Measurements from ENCODE around the gene RNF128. TPM values are rescaled to one million over a fixed set of nuclear protein-coding genes. Genes with fewer than 3 reads are reported as not detected.
"Not testable (repeated sequence)": the region's sequence is repeated elsewhere in the genome, so short reads cannot be mapped to it uniquely, and the experiment has no call there.

RNF128 gene
- total RNA-seq, 2 donors from 2014 or later: 0.55 to 0.78 TPM

DNA sequence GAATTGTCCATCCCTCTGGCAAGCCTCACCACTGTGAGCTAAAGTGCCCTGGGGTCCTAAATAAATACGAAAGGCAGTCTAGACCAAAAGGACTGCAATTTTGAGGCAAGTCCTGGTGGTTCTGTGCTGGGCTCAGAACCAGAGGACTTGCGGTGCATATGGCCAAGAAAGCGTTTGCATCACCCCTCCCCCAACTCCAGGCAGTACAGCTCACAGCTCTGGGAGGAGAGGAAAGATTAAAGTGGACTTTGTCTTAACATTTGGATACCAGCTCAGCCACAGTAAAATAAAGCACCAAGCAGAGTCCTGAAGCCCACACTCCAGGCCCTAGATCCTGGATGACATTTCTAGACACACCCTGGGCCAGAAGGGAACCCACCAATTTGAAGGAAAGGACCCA, 24.9 kb downstream of the RNF128 start:
- no peak for DNase-seq (ENCODE audit: low spot score)
- H3K9me3 ChIP-seq: peaks cover 4 to 11% of the 10 kb centered on the region in 2 donors
- no peak overlapping the region for H3K27ac ChIP-seq
- H3K4me3 ChIP-seq: no peak overlapping the region
- TF ChIP-seq, protein P1, sequence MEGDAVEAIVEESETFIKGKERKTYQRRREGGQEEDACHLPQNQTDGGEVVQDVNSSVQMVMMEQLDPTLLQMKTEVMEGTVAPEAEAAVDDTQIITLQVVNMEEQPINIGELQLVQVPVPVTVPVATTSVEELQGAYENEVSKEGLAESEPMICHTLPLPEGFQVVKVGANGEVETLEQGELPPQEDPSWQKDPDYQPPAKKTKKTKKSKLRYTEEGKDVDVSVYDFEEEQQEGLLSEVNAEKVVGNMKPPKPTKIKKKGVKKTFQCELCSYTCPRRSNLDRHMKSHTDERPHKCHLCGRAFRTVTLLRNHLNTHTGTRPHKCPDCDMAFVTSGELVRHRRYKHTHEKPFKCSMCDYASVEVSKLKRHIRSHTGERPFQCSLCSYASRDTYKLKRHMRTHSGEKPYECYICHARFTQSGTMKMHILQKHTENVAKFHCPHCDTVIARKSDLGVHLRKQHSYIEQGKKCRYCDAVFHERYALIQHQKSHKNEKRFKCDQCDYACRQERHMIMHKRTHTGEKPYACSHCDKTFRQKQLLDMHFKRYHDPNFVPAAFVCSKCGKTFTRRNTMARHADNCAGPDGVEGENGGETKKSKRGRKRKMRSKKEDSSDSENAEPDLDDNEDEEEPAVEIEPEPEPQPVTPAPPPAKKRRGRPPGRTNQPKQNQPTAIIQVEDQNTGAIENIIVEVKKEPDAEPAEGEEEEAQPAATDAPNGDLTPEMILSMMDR (IDR thresholded peaks at IDR 0.05): no peak
- no peaks in the 10 kb centered on the region for H3K4me1 ChIP-seq
- no peaks in the 10 kb centered on the region for H3K27me3 ChIP-seq
- no peaks in the 10 kb centered on the region for H3K36me3 ChIP-seq

DNA sequence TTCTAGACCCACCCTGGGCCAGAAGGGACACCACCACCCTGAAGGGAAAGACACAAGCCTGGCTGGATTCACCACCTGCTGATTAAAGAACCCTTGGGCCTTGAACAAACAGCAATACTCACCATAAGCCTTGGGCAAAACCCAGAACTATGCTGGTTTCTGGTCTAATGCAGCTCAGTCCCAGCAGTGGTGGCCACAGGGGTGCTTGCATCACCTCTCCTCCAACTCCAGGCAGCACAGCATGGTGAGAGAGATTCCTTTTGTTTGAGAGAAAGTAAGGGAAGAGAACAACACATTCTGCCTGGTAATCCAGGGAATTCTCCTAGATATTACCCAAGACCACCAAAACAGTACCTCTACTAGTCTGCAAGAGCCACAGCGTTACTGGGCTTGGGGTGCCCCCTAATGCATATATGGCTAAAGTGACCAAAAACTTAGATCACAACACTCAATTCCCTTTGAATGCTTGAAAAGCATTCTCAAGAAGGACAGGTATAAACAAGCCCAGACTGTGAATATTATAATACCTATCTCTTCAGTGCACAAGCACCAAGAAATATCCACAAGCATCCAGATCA, 25.7 kb downstream of the RNF128 start:
- no peak overlapping the region for H3K4me3 ChIP-seq
- H3K27me3 ChIP-seq: no peaks in the 10 kb centered on the region
- H3K27ac ChIP-seq: no peak overlapping the region
- H3K4me1 ChIP-seq: no peaks in the 10 kb centered on the region
- H3K9me3 ChIP-seq: peaks cover 4 to 11% of the 10 kb centered on the region in 2 donors
- TF ChIP-seq, protein P1 (IDR thresholded peaks at IDR 0.05): no peak
- H3K36me3 ChIP-seq: no peaks in the 10 kb centered on the region
- no peak for DNase-seq (ENCODE audit: low spot score)

DNA sequence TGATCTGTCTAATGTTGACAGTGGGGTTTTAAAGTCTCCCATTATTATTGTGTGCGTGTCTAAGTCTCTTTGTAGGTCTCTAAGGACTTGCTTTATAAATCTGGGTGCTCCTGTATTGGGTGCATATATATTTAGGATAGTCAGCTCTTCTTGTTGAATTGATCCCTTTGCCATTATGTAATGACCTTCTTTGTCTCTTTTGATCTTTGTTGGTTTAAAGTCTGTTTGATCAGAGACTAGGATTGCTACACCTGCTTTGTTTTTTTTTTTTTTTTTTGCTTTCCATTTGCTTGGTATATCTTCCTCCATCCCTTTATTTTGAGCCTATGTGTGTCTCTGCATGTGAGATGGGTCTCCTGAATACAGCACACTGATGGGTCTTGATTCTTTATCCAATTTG, 42.8 kb downstream of the RNF128 start:
- not testable (repeated sequence) for H3K4me3 ChIP-seq; H3K9me3 ChIP-seq; H3K27ac ChIP-seq; H3K27me3 ChIP-seq; DNase-seq (ENCODE audit: low spot score); H3K36me3 ChIP-seq; H3K4me1 ChIP-seq

DNA sequence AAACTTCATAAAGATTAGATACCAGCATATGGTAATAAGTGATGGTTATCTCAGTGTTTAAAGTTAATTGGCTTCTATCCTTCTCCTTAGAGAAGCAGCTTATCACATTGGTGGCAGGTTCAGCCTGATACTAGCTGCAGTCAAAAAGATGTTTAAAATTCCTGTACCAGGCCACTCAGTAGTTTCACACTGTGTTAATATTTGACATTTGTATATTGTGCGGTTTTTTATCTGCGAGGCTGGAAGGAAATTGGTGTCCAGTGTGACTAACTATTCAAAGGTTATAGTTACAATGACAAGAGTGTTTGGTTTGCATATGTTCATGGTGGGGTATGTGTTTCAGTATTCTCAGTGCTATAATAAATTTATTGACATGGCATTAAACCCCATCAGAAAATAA, 48.5 kb downstream of the RNF128 start:
- Histone ChIP-seq H3K4me3 (no peak overlapping the region), H3K4me1 (no peaks in the 10 kb centered on the region), H3K36me3 (no peaks in the 10 kb centered on the region), H3K27me3 (no peaks in the 10 kb centered on the region), H3K27ac (no peak overlapping the region), H3K9me3 (peaks cover 0 to 2% of the 10 kb centered on the region in 2 donors)
- TF ChIP-seq, protein P1 (IDR thresholded peaks at IDR 0.05): no peak
- no peak for DNase-seq (ENCODE audit: low spot score)

DNA sequence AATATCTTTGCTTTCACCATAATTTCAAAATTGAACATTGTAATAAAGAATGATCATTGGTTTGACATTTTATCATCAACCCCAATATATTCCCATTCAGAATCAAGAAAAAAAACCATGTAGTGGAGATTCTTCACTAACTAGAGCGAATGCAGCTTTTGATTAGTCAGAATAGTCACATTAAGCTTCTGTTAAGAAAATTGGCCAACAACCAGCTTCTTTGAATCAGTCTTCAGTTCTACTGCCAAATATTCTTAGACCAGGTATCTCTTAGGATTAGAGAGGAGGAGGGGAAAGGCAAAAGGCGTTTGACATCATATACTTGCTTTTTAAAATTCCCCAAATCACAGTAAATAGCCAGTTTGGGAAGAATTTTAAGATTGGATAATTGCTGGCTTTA, 53.8 kb downstream of the RNF128 start:
- H3K4me3 ChIP-seq: no peak overlapping the region
- no peaks in the 10 kb centered on the region for H3K27me3 ChIP-seq
- peaks cover 0 to under 1% of the 10 kb centered on the region in 2 donors for H3K9me3 ChIP-seq
- H3K4me1 ChIP-seq: no peaks in the 10 kb centered on the region
- no peaks in the 10 kb centered on the region for H3K36me3 ChIP-seq
- TF ChIP-seq, protein P1 (IDR thresholded peaks at IDR 0.05): no peak
- no peak overlapping the region for H3K27ac ChIP-seq
- DNase-seq (ENCODE audit: low spot score): no peak

DNA sequence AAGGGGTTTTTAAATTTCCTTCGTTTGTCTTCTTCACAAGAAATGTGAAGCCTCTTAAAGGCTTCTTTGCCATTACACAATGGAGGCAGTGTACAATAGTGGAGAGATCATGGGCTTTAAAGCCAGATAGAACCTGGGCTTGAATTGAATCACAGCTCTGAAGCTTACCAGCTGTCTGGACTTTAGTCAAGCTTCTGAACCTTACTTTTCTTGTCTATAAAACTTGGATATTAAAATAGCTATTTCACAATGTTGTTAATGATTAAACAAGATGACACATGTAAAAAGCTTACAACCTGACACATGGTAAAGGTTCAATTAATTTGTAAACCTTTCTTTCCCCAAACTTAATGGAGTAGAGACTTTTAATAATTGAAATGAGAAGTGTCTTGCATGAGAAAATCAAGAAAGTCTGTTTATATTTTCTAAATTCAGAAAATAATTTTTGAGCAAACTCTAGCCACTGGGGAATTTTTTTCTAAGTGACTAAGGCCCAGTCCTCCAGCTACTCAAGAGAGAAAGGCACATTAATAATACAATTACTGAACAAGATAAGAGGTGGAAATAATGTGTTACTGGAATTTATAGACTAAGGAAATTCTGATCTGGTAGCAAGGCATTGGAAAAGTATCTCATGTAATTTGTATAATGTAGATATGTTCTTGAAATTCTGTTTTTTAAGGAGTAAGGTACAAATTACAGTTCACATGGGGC, 54.3 kb downstream of the RNF128 start:
- TF ChIP-seq, protein P1 (IDR thresholded peaks at IDR 0.05): no peak
- no peaks in the 10 kb centered on the region for H3K4me1 ChIP-seq
- H3K9me3 ChIP-seq: peaks cover 0 to 6% of the 10 kb centered on the region in 2 donors
- no peak overlapping the region for H3K4me3 ChIP-seq
- H3K27me3 ChIP-seq: no peaks in the 10 kb centered on the region
- DNase-seq (ENCODE audit: low spot score): no peak
- H3K36me3 ChIP-seq: no peaks in the 10 kb centered on the region
- H3K27ac ChIP-seq: no peak overlapping the region
